Right cardiac atrium (tissue), 5 donors: ENCODE data around the gene KHDC4. TPM values are rescaled to one million over a fixed set of nuclear protein-coding genes. Genes with fewer than 3 reads are reported as not detected.

Experiments
- ATAC-seq, 2 donors: fragments of 200-7000 bp; cut with Tn5 transposase; one replicate each; pipeline versions ENCODE4 v1.8.0 to v1.9.1; 2020; ENCODE audit warnings: moderate library complexity in 2 of 2, mild to moderate bottlenecking in 1 of 2
- DNase-seq, 3 donors: peaks; one replicate each; pipeline ENCODE4 v3.0.0-alpha.2; 2020
- H3K27ac ChIP-seq: one replicate; pipeline ENCODE4 v1.5.1; 2013; ENCODE audit warnings: mild to moderate bottlenecking, low read length, control low read depth, moderate library complexity
- H3K27me3 ChIP-seq: one replicate; pipeline ENCODE4 v1.6.1; 2013; ENCODE audit not compliant: control insufficient read depth, insufficient read depth
- H3K4me1 ChIP-seq: one replicate; pipeline ENCODE4 v1.6.1; 2013; ENCODE audit warnings: low read length; ENCODE audit not compliant: control insufficient read depth, insufficient read depth
- H3K4me3 ChIP-seq: one replicate; pipeline ENCODE4 v1.5.1; 2013; ENCODE audit warnings: low read length, control low read depth
- H3K9me3 ChIP-seq: one replicate; pipeline ENCODE4 v1.6.1; 2013; ENCODE audit warnings: low read length; ENCODE audit not compliant: control insufficient read depth
- WGBS: extraction: QIAGEN DNeasy Blood & Tissue Kit; methylation state at CpG from one replicate; pipeline ENCODE4 v1.1.7; 2013; 5-methylcytosine and 5-hydroxymethylcytosine counted together
- intact Hi-C, 4 donors: fragments of 100-400 bp; cut with DNase I; formaldehyde crosslinking; loops; one replicate each; pipeline versions ENCODE4 v1.11.0 to v1.14.0; 2022 to 2023
- polyA plus RNA-seq: library from polyadenylated mRNA; stranded (reverse); fragments of 200-250 nt; gene quantifications from one replicate; pipeline ENCODE4 v1.2.3, GENCODE V29; 2013
- total RNA-seq, 4 donors: library from RNA; stranded (reverse); fragmentation: NEBNext Ultra II Directional; extraction: Animal tissue kit (Norgen Biotek cat#: 25700); gene quantifications; one replicate each; pipeline ENCODE4 v1.2.1, GENCODE V29; 2021
- donor health status: healthy with polysubstance abuse.
- donor health status: DM: no; HTN: yes; CAD: no.
- donor health status: DM: no; HTN: no; CAD: no.
- donor health status: DM: no; HTN: yes; CAD: no; lungs with severe emphysema.
- donor health status: DM: yes; HTN: yes; CAD: no.

The KHDC4 gene
- total and polyA plus RNA-seq, 5 donors, result 20.0 to 29.3 (median 28.5) TPM

- Histone ChIP-seq H3K27ac (no peak overlapping the region), H3K4me3 (no peak overlapping the region), H3K4me1 (no peaks in the 10 kb centered on the region), H3K9me3 (no peaks in the 10 kb centered on the region), H3K27me3 (no peaks in the 10 kb centered on the region)
- WGBS, result 71% methylated on average over 3 of the region's 3 CpGs
- DNase-seq (no peak), ATAC-seq (no peak)
- intact Hi-C loops, result loop anchor here in 1 of 4 donors (10.0 kb wide), 1 partner anchor 54 kb away; no protein-coding TSS in a partner anchor
Observed at GRCh38 chr1:155918660-155919059, 15.6 kb downstream of the KHDC4 start.

GRCh38 chr1:155913969-155914757 is 20.1 kb downstream of the KHDC4 start:
- intact Hi-C loops, result loop anchor here in 1 of 4 donors (10.0 kb wide), 1 partner anchor 49 kb away; no protein-coding TSS in a partner anchor
- WGBS, result 70% methylated on average over 6 of the region's 6 CpGs
- no peak overlapping the region for H3K27ac ChIP-seq

GRCh38 chr1:155912056-155912536 is 22.1 kb downstream of the KHDC4 start:
- Histone ChIP-seq H3K4me3 (no peak overlapping the region), H3K27ac (no peak overlapping the region), H3K9me3 (no peaks in the 10 kb centered on the region), H3K27me3 (no peaks in the 10 kb centered on the region), H3K4me1 (peaks cover 4% of the 10 kb centered on the region)
- DNase-seq (no peak), ATAC-seq (no peak)
- WGBS, result 84% methylated on average over 11 of the region's 11 CpGs
- intact Hi-C loops, result loop anchor here in 1 of 4 donors (10.0 kb wide), 1 partner anchor 47 kb away; no protein-coding TSS in a partner anchor

More at GRCh38 chr1:155913969-155914757, 20.1 kb downstream of the KHDC4 start:
- no peak for ATAC-seq
- no peak for DNase-seq
- H3K27me3 ChIP-seq, result no peaks in the 10 kb centered on the region
- no peak overlapping the region for H3K4me3 ChIP-seq
- H3K9me3 ChIP-seq, result no peaks in the 10 kb centered on the region
- H3K4me1 ChIP-seq, result peaks cover 4% of the 10 kb centered on the region

- Histone ChIP-seq H3K9me3 (no peaks in the 10 kb centered on the region), H3K4me1 (peaks cover 4% of the 10 kb centered on the region), H3K27ac (peak within 1 kb of the TSS; percentile 71), H3K4me3 (peak within 1 kb of the TSS; percentile 96), H3K27me3 (no peaks in the 10 kb centered on the region)
- intact Hi-C loops, result loop anchor here in 1 of 4 donors (10.0 kb wide), 1 partner anchor 47 kb away; no protein-coding TSS in a partner anchor
- DNase-seq, result peak; percentile 90 to 95 (median 95)
- WGBS, result 6% methylated on average over 34 of the region's 34 CpGs
- ATAC-seq, result peak; percentile 98
Observed at GRCh38 chr1:155911156-155912055, 22.8 kb downstream of the KHDC4 start, which contains the start of gene RIT1. TSS of gene RIT1 (minus strand) at chr1:155911349. CDS start at chr1:155910761, 588 bp downstream.

- no peak for DNase-seq
- WGBS, result 1% methylated on average over 11 of the region's 11 CpGs
- peak overlapping the region; percentile 96 for H3K4me3 ChIP-seq
- ATAC-seq, result peak; percentile 73 to 77
- H3K4me1 ChIP-seq, result peaks cover 4% of the 10 kb centered on the region
- intact Hi-C loops, result loop anchor here in 1 of 4 donors (10.0 kb wide), 1 partner anchor 46 kb away; no protein-coding TSS in a partner anchor
- H3K27ac ChIP-seq, result peak overlapping the region; percentile 71
- H3K27me3 ChIP-seq, result no peaks in the 10 kb centered on the region
- no peaks in the 10 kb centered on the region for H3K9me3 ChIP-seq
Observed at GRCh38 chr1:155910621-155911121, 23.5 kb downstream of the KHDC4 start.

- no peaks in the 10 kb centered on the region for H3K9me3 ChIP-seq
- intact Hi-C loops, result loop anchor here in 1 of 4 donors (10.0 kb wide), 1 partner anchor 45 kb away; no protein-coding TSS in a partner anchor
- H3K27me3 ChIP-seq, result no peaks in the 10 kb centered on the region
- DNase-seq (no peak), ATAC-seq (peak; percentile 15 to 24)
- H3K4me1 ChIP-seq, result peaks cover 4% of the 10 kb centered on the region
- H3K4me3 ChIP-seq, result peak overlapping the region; percentile 96
- H3K27ac ChIP-seq, result peak overlapping the region; percentile 27
- 66% methylated on average over 4 of the region's 4 CpGs for WGBS
Observed at GRCh38 chr1:155909894-155910293, 24.3 kb downstream of the KHDC4 start.

- DNase-seq, result no peak
- intact Hi-C loops, result no loop called here
- WGBS, result 96% methylated on average over 12 of the region's 12 CpGs
Observed at GRCh38 chr1:155904261-155904660, 30.0 kb downstream of the KHDC4 start.

GRCh38 chr1:155900161-155900560 is 34.1 kb downstream of the KHDC4 start:
- no peaks in the 10 kb centered on the region for H3K9me3 ChIP-seq
- no peaks in the 10 kb centered on the region for H3K27me3 ChIP-seq
- 81% methylated on average over 4 of the region's 4 CpGs for WGBS
- H3K27ac ChIP-seq, result no peak overlapping the region
- intact Hi-C loops, result no loop called here
- ATAC-seq, result no peak
- DNase-seq, result no peak
- no peaks in the 10 kb centered on the region for H3K4me1 ChIP-seq
- no peak overlapping the region for H3K4me3 ChIP-seq

More at GRCh38 chr1:155904261-155904660, 30.0 kb downstream of the KHDC4 start:
- Histone ChIP-seq H3K4me3 (no peak overlapping the region), H3K4me1 (no peaks in the 10 kb centered on the region), H3K9me3 (no peaks in the 10 kb centered on the region), H3K27ac (no peak overlapping the region), H3K27me3 (no peaks in the 10 kb centered on the region)
- ATAC-seq, result no peak

GRCh38 chr1:155899683-155900082 is 34.5 kb downstream of the KHDC4 start:
- intact Hi-C loops, result no loop called here
- ATAC-seq, result no peak
- no peaks in the 10 kb centered on the region for H3K4me1 ChIP-seq
- no peak for DNase-seq
- 97% methylated on average over 2 of the region's 2 CpGs for WGBS
- H3K27me3 ChIP-seq, result no peaks in the 10 kb centered on the region
- H3K9me3 ChIP-seq, result no peaks in the 10 kb centered on the region
- no peak overlapping the region for H3K27ac ChIP-seq
- no peak overlapping the region for H3K4me3 ChIP-seq

GRCh38 chr1:155898888-155899287 is 35.3 kb downstream of the KHDC4 start:
- Histone ChIP-seq H3K4me3 (no peak overlapping the region), H3K9me3 (no peaks in the 10 kb centered on the region), H3K27ac (no peak overlapping the region), H3K27me3 (no peaks in the 10 kb centered on the region), H3K4me1 (no peaks in the 10 kb centered on the region)
- ATAC-seq (no peak), DNase-seq (no peak)
- intact Hi-C loops, result no loop called here
- WGBS, result 69% methylated on average over 2 of the region's 2 CpGs
